NCI-H2227 treated with DMSO at 0.1 percent for 48 hours (cell line): ENCODE data around the gene LAMB2.
A peak's percentile ranks its signal among the peaks of the same experiment; 100 is the strongest.

Experiments
- DNase-seq: peaks from one replicate; lab custom pipeline; 2025; lab: John Stamatoyannopoulos, UW

The LAMB2 gene

DNA sequence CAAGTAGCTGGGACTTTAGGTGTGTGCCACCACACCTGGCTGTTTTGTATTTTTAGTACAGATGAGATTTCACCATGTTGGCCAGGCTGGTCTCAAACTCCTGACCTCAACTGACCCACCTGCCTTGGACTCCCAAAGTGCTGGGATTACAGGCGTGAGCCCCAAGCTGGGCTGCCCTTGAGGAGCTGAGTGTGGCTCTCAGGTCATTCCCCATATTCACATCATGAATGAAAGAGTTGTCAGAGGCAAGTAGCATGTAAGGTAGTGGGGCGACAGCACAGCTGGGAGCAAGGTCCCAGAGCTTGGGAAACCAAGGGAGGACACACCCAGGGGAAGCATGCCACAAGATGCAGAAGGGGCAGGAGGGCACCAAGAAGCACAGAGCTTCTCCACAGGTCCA lies 28.3 kb upstream of the LAMB2 start:
- DNase-seq = no peak

GRCh38 chr3:49158792-49159191 lies 25.9 kb upstream of the LAMB2 start:
- DNase-seq = no peak

- DNase-seq = no peak
These were observed 25.4 kb upstream of the LAMB2 start for GRCh38 chr3:49158103-49158709.

DNA sequence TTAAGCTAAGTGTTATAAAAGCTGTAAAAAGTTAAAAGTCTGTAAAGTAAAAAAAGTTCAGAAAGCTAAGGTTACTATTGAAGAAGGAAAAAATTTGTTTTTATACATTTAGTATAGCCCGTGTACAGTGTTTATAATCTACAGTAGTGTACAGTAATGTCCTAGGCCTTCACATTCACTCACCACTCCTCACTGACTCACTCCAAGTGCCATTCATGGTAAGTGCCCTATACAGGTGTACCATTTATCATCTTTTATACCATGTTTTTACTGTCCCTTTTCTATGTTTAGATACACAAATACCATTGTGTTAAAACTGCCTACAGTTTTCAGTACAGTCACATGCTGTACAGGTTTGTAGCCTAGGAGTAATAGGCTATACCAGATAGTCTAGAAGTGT lies 24.4 kb upstream of the LAMB2 start:
- no peak for DNase-seq

- DNase-seq = no peak
These were observed 20.6 kb upstream of the LAMB2 start for GRCh38 chr3:49153349-49153912.

DNA sequence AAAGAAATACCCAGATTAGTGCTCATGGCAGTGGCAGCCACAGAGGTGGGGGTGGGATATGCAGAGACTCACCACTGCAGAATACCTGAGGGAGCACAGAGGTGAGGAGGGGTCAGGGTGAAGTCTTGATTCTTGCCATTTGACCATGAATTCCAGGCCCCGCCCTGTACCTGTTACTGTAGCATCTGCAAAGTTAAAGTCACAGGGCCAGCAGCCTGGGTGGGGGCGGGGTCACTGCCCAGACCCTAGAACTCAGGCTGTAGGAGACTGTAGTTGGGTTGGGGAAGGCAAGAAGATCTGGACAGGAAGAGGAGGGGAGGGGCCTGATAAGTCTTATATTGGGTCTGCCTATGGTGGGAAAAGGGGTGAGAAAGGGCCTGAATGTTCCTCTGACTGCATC lies 18.8 kb upstream of the LAMB2 start:
- no peak for DNase-seq

- DNase-seq = no peak
These were observed 15.3 kb upstream of the LAMB2 start for GRCh38 chr3:49148159-49148558.

GRCh38 chr3:49140080-49140479 lies 7.2 kb upstream of the LAMB2 start:
- no peak for DNase-seq

GRCh38 chr3:49135499-49135898 lies 2.6 kb upstream of the LAMB2 start:
- no peak for DNase-seq

DNA sequence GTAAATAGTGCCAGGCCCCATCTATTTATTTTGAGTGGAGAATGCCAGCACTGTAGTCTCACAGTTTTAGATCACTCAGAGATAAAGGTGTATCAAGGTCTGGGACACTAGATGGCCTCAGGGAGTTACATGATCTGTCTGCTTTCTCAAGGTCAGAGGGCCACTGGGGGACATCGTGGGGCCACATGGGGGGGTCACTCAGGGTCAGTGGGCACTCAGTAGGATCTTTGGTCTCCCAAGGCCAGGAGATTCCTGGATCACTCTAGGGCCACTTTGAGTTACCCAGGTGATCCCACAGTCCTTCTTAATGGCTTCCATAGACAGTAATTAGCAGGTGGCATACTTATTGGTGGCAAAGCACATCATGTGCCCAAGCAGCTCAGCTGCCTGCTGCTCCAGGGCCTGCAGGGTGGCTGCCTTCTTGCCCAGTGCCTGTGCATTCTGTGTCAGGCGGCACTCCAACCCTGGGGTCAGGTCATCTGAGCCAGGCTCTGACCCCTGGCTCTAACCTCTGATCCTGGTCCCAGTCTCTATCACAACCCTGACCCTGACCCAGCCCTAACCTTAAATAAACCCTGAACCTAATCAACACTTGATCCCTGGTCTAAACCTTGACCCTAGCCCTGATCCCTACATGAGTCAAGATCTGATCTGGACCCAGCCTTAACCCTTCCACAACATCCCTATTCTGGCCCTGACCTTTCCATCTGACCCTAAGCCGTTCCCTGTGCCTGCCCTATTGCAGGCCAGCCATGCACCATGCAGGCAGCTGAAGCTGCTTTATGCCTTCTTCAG lies 1.8 kb upstream of the LAMB2 start:
- no peak for DNase-seq

- DNase-seq = peak; percentile 39
These were observed 539 bp upstream of the LAMB2 start for GRCh38 chr3:49133226-49133951.

- DNase-seq = no peak
These were observed 795 bp downstream of the LAMB2 start for GRCh38 chr3:49132073-49132436.

DNA sequence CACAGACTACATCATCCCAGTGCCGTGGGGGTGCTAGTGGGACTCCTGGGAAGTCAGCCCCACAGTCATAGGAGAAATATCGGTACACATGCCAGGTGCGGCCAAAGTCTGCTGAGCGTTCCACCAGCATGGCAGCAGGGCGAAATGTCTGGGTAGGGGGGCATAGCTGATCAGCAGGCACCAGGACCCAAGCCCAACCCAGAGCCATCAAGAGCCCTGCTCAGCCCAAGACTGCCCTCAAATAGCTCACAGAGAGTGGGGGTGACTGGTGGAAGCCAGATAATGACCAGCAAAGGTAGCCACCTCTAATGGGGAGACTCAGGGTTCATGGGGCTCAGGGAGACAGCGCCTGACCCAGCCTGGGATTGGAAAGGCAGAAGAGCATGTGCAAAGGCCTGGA lies 1.3 kb downstream of the LAMB2 start:
- DNase-seq = no peak

- DNase-seq = no peak
These were observed 1.8 kb downstream of the LAMB2 start for GRCh38 chr3:49131040-49131439.

DNA sequence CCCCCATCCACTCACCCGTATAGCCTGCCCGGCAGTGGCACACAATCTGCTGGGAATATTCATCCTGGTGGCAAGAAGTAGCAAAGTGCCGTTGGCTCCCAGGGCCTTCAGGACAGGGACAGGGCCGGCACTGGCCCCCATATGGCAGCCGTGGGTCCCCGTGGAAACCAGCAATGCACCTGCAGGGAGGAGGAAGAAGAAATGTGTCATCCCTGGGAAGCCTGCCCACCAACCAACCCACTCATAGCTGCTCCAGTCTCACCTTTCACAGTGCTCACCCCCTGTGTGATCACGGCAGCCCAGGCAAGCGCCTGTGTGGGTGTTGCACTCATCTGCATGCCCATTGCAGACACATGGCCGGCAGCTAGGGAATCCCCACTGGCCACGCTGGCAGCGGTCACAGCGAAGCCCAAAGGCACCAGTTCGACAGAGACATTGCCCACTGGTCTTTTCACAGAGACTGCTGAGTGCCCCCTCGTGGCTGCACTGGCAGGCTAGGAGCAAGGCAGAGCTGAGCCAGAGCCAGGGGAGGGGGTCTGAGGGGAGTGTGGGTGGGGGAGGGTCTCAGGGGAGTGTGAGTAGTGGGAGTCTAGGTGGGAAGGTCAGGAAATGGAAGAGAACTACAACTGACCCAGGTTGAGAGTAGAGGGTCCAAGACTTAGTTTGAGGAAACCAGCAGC lies 7.7 kb downstream of the LAMB2 start:
- DNase-seq = no peak

GRCh38 chr3:49124203-49124602 lies 8.6 kb downstream of the LAMB2 start:
- no peak for DNase-seq

- DNase-seq = no peak
These were observed 9.2 kb downstream of the LAMB2 start for GRCh38 chr3:49123687-49124086.

- DNase-seq = no peak
These were observed 9.8 kb downstream of the LAMB2 start for GRCh38 chr3:49122886-49123545.

DNA sequence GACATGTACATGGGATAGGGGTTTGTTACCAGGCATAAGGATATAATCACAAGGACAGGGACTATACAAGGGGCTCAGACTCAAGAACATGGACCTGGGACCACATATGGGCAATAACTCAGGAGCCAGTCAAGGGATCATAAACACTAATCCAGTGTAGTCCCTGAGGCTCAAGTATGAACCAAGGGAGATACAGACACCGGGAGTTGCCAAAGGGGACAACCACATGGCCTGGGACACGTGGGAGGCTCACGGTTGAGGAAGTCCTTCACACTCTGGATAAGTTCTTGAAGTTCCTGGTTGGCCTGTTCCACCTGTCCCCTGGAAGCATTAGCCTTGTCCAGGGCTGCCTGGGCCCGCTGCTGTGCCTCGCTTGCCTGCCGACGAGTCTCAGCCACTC lies 10.4 kb downstream of the LAMB2 start:
- DNase-seq = no peak

- no peak for DNase-seq
These were observed 10.8 kb downstream of the LAMB2 start for GRCh38 chr3:49122022-49122421.

DNA sequence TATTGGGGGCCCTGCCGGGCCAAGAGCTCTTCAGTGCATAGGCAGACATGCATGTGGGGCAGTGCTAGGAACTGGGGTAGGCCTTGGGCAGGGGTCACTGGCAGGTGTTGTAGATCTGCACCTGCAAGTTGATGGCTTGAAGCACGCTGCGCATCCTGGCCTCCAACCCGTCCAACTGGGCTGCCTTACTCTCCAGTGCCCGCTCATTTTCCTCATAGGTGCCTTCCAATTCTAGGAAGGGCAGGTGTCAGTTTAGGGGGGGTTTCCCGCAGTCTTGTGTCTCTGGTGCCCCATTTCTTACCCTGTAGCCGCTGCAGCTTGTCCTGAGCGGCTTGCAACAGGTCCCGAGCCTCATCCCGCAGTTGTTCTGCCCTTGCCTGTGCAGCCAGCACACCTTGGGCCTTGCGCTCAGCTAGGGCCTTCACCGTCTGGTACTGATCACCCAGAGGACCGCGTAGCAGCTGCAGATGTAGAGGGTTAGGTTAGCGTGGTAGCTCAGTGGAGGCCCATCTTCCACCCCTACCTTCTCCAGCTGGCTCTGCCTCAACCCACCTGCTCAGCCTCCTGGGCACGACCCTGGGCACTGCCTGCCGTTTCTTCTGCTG lies 11.6 kb downstream of the LAMB2 start:
- DNase-seq = no peak
